Stimulated activated naive CD4-positive, alpha-beta T cell treated with Interleukin-2 at 50 U/mL for 16 hours (primary cell): ENCODE data around the gene SNX24.
"Not testable (repeated sequence)": the region's sequence is repeated elsewhere in the genome, so short reads cannot be mapped to it uniquely, and the experiment has no call there.

Experiments used
- DNase-seq: peaks from one replicate; lab custom pipeline; 2025; lab: John Stamatoyannopoulos, UW

The SNX24 gene

DNA sequence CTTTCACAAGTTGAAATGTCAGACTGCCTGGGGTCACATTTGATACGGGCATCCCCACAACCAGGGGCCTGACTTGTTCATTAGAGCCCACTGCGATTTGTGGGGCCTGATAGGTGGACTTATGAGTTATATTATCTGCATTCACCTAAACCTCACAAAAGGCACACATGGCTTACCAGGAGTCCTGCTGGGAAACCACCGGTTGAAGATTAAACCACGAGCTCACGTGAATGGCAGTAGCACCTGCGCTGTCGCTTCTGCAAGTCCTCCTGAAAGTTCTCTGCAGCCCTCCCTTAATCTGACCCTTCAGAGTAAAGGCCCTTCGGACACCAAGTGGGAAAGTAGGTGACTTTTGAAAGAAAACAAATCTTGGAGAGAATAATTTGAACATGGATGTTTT, 122.2 kb downstream of the SNX24 start:
- DNase-seq, result no peak

DNA sequence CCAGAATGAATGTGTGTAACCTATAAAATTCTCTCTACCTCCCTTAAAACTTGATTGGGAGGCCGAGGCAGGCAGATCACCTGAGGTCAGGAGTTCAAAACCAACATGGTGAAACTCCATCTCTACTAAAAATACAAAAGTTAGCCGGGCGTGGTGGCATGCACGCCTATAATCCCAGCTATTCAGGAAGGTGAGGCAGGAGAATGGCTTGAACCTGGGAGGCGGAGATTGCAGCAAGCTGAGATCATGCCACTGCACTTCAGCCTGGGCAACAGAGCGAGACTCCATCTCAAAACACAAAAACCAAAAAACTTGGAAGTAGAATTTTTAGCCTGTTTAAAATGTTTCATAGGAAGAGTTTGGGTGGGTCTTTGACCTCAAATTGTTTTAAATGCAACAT, 122.6 kb downstream of the SNX24 start:
- not testable (repeated sequence) for DNase-seq

DNA sequence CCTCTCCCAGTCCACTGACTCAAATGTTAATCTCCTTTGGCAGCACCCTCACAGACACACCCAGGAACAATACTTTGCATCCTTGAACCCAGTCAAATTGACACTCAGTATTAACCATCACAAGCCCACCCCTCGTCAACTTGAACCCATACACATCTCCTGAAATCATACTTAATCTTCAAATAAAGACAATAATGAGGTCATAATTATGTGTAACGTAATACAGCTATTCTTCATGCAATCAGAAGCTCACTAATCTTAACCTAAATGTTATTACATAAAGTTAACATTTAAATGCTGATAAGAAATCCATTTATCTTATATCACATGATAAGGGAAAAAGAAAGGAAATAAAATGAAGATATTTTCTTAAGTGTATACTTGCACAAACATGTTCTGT, 125.9 kb downstream of the SNX24 start:
- no peak for DNase-seq

- DNase-seq, result no peak
These were observed 127.5 kb downstream of the SNX24 start for GRCh38 chr5:122972877-122973276.

DNA sequence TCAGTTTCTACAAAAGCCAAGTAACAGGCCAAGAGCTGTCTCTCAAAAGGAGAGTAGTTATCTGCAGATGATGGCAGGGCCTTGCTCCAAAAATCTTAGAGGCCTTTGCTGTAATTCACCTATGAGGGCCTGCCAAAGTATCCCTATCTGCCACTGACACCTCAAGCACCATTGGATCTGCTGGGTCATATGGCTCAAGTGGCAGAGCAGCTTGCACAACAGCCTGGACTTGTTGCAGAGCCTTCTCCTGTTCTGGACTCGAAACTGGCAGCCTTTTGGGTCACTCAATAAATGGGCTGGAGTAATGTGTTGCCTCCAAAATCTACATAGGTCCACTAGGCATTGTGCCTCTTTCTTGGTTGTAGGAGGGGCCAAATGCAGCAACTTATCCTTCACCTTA, 128.3 kb downstream of the SNX24 start:
- not testable (repeated sequence) for DNase-seq

GRCh38 chr5:122974251-122974650, 128.8 kb downstream of the SNX24 start:
- not testable (repeated sequence) for DNase-seq

DNA sequence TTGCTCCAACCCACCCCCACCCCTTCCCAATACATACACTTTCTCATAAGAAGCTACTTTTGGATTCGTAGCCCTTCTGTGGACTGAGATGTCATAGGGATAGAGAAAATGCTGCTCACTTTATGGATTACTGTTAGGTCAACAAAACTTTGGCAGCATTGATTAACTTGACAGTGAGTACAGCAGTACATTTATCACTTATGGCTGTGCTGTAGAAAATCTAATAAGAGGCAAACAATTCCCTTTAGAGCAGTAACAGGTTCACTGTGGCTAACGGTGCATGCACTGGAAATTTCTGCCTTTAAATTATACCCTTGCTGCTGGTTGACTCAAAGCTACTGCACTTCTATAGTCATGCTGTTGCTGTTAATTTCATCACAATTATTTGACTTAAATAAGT, 131.9 kb downstream of the SNX24 start:
- no peak for DNase-seq

GRCh38 chr5:122978068-122978467, 132.7 kb downstream of the SNX24 start:
- DNase-seq, result no peak

DNA sequence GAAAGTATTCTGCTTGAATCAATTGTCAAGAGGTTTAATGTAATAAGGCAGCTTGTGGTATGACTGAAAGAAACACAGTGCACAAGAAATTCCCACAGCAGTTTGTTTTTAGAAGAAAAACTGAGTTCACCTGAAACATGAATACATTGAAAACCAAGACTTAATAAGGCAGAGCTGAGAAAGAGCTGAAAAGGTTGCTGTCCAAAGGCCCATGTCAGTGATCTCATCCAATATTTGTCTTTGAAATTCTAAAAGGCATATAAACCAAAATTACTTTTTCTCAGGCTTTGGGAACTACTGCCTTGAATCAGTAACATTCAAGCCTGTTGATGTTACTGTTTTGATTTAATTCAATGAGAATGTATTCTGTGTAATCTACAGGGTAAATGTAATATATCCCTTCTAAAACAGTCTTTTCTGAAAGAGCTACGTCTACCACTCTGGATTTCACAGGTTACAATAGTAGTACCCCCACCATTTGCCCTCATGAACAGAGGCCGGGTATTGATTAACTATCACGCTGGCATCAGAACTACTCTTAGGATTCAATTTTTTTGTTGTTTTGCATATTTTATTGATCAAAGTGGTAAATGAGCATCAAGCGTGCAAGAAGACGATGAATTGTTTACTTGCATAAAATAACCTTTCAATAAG, 133.4 kb downstream of the SNX24 start:
- DNase-seq, result no peak

GRCh38 chr5:122981846-122982245, 136.4 kb downstream of the SNX24 start:
- no peak for DNase-seq

GRCh38 chr5:122982376-122982775, 137.0 kb downstream of the SNX24 start:
- DNase-seq, result no peak

DNA sequence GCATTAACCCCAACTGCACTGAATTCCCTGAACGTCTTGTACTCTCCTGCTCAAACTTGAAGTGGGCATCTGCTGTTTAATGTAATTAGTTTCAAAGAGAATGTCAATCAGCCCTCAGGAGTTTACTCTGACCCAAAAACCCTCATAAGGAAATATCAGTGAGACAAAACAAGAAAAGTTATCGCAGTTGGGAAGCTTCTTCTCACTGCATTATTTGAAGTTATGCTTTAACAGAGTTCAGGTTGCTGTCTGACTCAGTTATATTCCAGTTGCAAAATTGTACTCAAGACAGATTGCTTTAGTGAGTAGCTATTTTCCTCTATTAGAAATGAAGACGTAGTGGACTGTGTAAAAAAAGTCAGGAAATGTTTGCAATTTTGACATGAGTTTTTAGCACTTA, 139.0 kb downstream of the SNX24 start:
- no peak for DNase-seq

DNA sequence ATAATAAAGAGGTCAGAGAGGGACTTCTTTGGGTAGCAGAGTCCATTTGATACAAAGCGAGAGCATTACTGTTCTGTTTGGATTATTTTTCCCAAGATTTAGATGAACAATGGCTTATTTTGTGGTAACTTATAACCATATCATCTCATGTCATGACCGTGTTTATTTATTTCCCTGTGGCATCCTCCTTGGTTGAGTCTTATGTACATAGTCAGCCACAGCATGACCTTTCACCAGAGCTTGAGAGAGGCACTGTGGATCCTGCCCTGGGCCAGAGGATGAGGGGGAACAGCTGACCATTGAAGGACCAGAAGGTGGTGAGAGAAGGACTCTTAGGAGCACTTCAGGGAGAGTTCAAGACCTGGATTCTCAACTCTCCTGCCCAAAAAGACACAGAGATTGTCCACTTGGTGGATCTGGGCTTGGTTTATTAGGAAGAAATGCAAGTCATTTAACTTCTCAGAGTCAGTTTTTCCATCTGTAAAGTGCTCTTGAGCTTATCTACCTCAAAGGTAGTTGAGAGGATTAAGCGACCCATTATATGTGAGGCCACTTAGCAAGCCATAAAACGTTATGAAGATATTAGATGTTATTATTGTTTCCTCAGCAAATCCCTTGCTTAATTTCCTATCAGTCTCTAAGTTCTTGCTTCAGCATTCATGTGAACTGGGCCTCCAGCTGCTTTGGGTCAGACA, 139.7 kb downstream of the SNX24 start:
- no peak for DNase-seq

DNA sequence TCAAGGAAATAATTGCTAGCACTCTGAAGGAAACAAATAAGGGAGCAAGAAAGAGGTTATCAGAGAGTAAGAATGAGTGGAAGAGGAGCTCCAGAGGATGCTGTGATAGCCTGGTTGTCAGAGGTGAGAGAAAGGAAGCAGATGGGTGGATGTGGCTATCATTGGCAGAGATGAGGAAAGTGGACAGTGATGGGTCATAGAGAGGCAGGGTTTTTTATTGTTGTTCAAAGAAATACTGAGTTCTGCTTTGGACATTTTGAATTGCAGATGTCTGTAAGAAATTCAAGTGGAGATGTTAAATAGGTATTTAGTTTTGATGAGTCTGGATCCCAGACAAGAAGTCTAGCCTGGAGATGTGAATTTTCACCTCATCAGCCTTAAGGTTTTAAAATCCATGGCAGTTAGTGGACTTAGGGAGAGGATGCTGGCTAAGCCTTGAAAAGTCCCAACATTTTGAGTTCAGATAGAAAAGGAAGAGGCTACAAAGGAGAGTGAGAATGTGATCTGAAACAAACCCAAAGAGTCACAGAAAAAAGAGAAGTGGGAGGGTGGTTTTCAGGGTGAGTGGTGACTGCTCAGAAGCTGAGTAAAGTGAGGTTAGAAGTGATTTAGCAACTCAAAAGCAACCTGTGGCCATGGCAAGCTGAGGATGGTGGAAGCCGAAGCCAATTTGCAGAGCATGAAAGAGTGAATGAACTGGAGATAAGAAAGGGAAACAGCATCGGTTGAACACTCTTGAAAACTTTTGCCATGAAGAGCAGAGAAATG, 140.7 kb downstream of the SNX24 start:
- no peak for DNase-seq

DNA sequence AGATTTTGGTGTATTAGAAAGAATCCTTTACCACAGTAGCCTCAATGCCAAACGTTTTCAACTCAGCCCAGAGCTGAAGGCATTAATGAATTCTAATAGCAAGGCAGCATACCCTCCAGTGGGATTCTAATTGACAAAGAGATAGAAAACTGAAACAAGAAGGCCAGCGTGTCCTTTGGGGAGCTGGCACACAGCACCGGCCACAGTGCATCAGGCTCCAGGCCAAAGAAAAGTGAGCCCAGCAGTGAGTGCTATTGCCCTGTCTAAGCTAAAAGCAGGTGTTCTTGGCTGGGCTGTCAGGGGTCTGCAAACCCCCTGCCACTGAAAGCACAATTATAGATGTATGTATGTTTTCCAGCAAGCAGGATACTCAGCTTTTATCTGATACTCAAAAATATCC, 150.7 kb downstream of the SNX24 start:
- no peak for DNase-seq

DNA sequence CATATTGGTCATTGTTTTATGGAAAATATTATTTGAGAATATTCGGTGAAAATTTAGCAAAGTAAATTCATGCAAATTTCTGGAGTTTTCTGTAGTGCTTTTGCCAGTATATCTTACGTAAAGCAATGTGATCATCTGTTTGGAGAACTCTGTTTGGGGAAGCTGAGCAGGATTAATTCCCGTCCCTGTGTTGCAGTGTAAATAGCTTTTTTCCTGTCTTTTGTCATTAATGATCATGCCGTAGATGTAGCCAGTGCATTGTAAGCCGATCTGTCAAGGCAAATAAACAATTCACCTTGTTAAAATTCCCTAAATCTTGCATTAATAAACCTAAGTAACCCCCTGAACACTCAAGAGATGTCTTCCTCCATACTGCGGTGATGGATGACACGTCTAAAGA, 151.9 kb downstream of the SNX24 start:
- DNase-seq, result no peak

DNA sequence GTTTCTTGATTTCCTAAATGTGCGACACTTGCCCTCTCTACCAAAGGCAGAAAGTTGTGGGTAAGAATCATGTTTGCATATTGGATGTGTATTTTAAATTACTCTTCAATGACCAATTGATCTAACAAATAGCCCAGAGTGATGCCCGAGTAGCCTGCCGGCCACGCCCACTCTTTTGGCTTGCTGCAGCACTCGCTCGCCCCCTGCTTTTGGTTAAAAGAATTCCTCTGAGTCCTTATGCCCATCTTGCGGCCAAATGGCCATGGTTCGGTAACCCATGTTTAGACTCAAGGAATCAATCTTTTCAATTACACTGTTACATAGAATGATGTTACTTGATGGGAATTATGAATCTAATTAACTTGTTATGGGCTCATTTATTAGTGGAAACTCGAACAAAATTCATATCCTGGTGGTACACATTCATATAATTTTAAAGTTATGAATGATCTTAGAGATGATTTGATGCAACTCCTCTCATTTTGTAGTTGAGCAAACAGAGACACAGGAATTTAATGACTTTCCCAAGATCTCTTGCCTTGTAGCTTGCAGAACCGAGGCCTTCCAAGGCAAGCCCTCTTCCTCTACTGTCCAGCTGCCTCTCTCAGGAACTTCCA, 154.6 kb downstream of the SNX24 start:
- no peak for DNase-seq

GRCh38 chr5:123000731-123001130, 155.3 kb downstream of the SNX24 start:
- DNase-seq, result no peak

- no peak for DNase-seq
These were observed 156.4 kb downstream of the SNX24 start for GRCh38 chr5:123001808-123002207.

GRCh38 chr5:123007182-123007581, 161.8 kb downstream of the SNX24 start:
- DNase-seq, result no peak

- DNase-seq, result no peak
These were observed 162.3 kb downstream of the SNX24 start for GRCh38 chr5:123007754-123008153.

GRCh38 chr5:123012321-123012720, 166.9 kb downstream of the SNX24 start:
- no peak for DNase-seq

GRCh38 chr5:123014689-123015088, 169.3 kb downstream of the SNX24 start:
- DNase-seq, result no peak
